Uterus (tissue), 4 donors: ENCODE measurements around the gene CLN5. TPM values are rescaled to one million over a fixed set of nuclear protein-coding genes. Genes with fewer than 3 reads are reported as not detected.
"Not testable (repeated sequence)": the region's sequence is repeated elsewhere in the genome, so short reads cannot be mapped to it uniquely, and the experiment has no call there.

Experiments used
- DNase-seq, 2 donors: peaks; one replicate each; pipeline ENCODE4 v3.0.0-alpha.2; 2019 to 2020
- H3K27ac ChIP-seq, 2 donors: fragments of 200-600 bp; sonication (generic); 1 replicate in 1 of 2; 2 replicates in 1 of 2; pipeline ENCODE4 v1.5.1; 2016 to 2018
- H3K27me3 ChIP-seq, 2 donors: fragments of 200-600 bp; sonication (generic); one replicate each; pipeline ENCODE4 v1.5.1; 2018 to 2019; ENCODE audit warnings: control low read depth in 1 of 2
- H3K36me3 ChIP-seq, 2 donors: fragments of 200-600 bp; sonication (generic); one replicate each; pipeline ENCODE4 v1.5.1; 2019; ENCODE audit warnings: control low read depth in 1 of 2
- H3K4me1 ChIP-seq, 2 donors: fragments of 200-600 bp; sonication (generic); one replicate each; pipeline ENCODE4 v1.5.1; 2018 to 2019; ENCODE audit warnings: control low read depth in 1 of 2
- H3K4me3 ChIP-seq, 2 donors: fragments of 200-600 bp; sonication (generic); 1 replicate in 1 of 2; 2 replicates in 1 of 2; pipeline ENCODE4 v1.5.1; 2018 to 2019; ENCODE audit warnings: mild to moderate bottlenecking in 1 of 2
- H3K9me3 ChIP-seq, 2 donors: fragments of 200-600 bp; sonication (generic); one replicate each; pipeline ENCODE4 v1.5.1; 2019; ENCODE audit warnings: control low read depth in 1 of 2
- POLR2A ChIP-seq, 2 donors: fragments of 450-650 bp; IDR thresholded peaks; one replicate each; pipeline ENCODE4 v1.6.1; 2016; ENCODE audit warnings: antibody characterized with exemption in 2 of 2, mild to moderate bottlenecking in 1 of 2, moderate library complexity in 1 of 2
- intact Hi-C: fragments of 100-400 bp; cut with DNase I; formaldehyde crosslinking; loops from one replicate; pipeline ENCODE4 v1.15.1; 2023; ENCODE audit warnings: low total_unique reads
- total RNA-seq, 4 donors: library from RNA; depleted of rRNA in 3 of 4; stranded (reverse); fragments of >200 nt in 3 of 4; gene quantifications; one replicate each; pipeline versions ENCODE4 v1.1.0 to v1.2.4, GENCODE V29; 2014 to 2023
- TF ChIP-seq, protein P1 (sequence below), 4 experiments: fragments of 200-600 bp in 2 of 4; fragments of 450-650 bp in 2 of 4; sonication (generic) in 2 of 4; IDR thresholded peaks; one replicate each; pipeline ENCODE4 v1.5.1; 2016 to 2019; ENCODE audit warnings: antibody characterized with exemption in 4 of 4, mild to moderate bottlenecking in 2 of 4, moderate library complexity in 1 of 4
- donor health status: DM: yes; HTN: yes; CAD: no.

Gene CLN5
- total RNA-seq, 4 donors from 2014 or later = 18.2 to 49.8 (median 39.5) TPM

DNA sequence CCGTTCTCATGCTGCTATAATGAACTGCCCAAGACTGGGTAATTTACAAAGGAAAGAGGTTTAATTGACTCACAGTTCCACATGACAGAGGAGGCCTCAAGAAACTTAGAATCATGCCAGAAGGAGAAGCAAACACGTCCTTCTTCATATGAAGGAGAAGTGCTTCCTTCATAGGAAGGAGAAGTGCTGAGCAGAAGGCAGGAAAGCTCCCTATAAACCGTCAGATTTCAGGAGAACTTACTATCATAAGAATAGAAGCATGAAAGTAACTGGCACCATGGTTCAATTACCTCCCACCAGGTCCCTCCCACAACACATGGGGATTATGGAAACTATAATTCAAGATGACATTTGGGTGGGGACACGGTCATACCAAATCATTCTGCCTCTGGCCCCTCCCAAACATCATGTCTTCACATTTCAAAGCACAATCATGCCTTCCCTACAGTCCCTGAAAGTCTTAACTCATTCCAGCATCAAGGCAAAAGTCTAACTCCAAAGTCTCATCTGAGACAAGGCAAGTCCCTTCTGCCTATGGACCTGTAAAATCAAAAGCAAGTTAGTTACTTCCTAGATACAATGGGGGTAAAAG is 32.9 kb upstream of the CLN5 start:
- Histone ChIP-seq H3K4me3 (no peak overlapping the region), H3K36me3 (no peaks in the 10 kb centered on the region), H3K27me3 (no peaks in the 10 kb centered on the region), H3K9me3 (peaks cover 0 to 3% of the 10 kb centered on the region in 2 donors), H3K27ac (no peak overlapping the region), H3K4me1 (no peaks in the 10 kb centered on the region)
- no peak for DNase-seq
- intact Hi-C loops = no loop called here
- TF ChIP-seq, protein P1, sequence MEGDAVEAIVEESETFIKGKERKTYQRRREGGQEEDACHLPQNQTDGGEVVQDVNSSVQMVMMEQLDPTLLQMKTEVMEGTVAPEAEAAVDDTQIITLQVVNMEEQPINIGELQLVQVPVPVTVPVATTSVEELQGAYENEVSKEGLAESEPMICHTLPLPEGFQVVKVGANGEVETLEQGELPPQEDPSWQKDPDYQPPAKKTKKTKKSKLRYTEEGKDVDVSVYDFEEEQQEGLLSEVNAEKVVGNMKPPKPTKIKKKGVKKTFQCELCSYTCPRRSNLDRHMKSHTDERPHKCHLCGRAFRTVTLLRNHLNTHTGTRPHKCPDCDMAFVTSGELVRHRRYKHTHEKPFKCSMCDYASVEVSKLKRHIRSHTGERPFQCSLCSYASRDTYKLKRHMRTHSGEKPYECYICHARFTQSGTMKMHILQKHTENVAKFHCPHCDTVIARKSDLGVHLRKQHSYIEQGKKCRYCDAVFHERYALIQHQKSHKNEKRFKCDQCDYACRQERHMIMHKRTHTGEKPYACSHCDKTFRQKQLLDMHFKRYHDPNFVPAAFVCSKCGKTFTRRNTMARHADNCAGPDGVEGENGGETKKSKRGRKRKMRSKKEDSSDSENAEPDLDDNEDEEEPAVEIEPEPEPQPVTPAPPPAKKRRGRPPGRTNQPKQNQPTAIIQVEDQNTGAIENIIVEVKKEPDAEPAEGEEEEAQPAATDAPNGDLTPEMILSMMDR (IDR thresholded peaks at IDR 0.05) = no peak
- TF ChIP-seq POLR2A (IDR thresholded peaks at IDR 0.05) = no peak

DNA sequence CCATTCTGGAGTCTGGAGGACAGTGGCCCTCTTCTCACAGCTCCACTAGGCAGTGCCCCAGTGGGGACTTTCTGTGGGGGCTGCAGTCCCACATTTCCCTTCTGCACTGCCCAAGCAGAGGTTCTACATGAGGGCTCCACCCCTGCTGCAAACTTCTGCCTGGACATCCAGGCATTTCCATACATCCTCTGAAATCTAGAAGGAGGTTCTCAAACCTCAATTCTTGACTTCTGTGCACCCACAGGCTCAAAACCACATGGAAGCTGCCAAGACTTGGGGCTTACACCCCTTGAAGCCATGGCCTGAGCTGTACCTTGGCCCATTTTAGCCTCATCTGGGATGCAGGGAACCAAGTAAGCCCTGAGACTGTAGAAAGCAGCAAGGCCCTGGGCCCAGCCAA is 32.1 kb upstream of the CLN5 start:
- DNase-seq, H3K27me3 ChIP-seq, H3K27ac ChIP-seq, H3K4me1 ChIP-seq, H3K4me3 ChIP-seq, H3K9me3 ChIP-seq, intact Hi-C loops, H3K36me3 ChIP-seq: not testable (repeated sequence)

DNA sequence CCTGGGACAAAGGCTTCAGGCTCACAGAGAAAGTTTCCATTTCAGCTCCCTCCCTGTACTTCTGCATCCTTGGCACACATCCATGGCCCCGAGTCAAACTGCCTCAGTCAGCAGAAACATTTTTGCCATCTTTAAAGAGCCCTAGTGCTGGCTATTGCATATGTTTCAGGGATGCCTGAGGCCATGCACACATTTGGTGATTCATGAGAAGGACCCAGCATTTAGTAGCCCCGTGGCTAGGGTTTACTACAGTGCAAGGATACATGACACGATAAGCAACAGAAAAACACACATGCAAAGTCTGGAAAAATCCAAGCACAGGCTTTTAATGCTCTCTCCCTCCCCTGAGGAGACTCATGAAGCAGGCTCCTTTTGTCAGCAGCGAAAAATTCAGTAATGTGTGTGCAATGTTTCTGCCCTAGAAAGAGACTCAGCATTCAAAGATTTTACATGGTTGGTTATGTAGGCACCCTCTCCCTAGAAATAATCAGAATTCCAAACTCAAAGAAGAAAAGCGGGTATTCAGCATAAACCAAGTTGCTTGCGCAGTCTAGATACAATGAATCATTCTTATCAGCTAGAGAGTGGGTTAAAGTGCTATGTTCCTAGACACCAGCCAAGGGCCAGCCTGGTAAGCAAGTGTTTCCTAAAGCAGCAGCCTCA is 26.0 kb upstream of the CLN5 start:
- TF ChIP-seq, protein P1 (IDR thresholded peaks at IDR 0.05) = no peak
- no peak for TF ChIP-seq POLR2A (IDR thresholded peaks at IDR 0.05)
- Histone ChIP-seq H3K9me3 (peaks cover 0 to 3% of the 10 kb centered on the region in 2 donors), H3K4me3 (no peak overlapping the region), H3K36me3 (no peaks in the 10 kb centered on the region), H3K4me1 (peaks cover 0 to 4% of the 10 kb centered on the region in 2 donors), H3K27ac (no peak overlapping the region), H3K27me3 (no peaks in the 10 kb centered on the region)
- intact Hi-C loops = no loop called here
- DNase-seq = peak; percentile 26 to 33

DNA sequence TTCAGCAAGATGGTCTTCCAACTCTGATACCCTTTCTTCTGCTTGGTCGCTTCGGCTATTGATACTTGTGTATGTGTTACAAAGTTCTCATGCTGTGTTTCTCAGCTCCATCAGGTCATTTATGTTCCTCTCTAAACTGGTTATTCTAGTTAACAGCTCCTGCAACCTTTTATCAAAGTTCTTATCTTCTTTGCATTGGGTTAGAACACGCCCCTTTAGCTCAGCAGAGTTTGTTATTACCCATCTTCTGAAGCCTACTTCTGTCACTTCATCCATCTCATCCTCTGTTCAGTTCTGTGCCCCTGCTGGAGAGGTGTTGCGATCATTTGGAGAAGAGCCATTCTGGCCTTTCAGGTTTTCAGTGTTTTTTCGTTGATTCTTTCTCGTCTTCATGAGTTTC is 24.9 kb upstream of the CLN5 start:
- H3K9me3 ChIP-seq = peaks cover 0 to 3% of the 10 kb centered on the region in 2 donors
- intact Hi-C loops = no loop called here
- TF ChIP-seq POLR2A (IDR thresholded peaks at IDR 0.05) = no peak
- TF ChIP-seq, protein P1 (IDR thresholded peaks at IDR 0.05) = no peak
- H3K27ac ChIP-seq = no peak overlapping the region
- H3K27me3 ChIP-seq = no peaks in the 10 kb centered on the region
- no peak for DNase-seq
- no peaks in the 10 kb centered on the region for H3K36me3 ChIP-seq
- no peak overlapping the region for H3K4me3 ChIP-seq
- peaks cover 0 to 4% of the 10 kb centered on the region in 2 donors for H3K4me1 ChIP-seq

DNA sequence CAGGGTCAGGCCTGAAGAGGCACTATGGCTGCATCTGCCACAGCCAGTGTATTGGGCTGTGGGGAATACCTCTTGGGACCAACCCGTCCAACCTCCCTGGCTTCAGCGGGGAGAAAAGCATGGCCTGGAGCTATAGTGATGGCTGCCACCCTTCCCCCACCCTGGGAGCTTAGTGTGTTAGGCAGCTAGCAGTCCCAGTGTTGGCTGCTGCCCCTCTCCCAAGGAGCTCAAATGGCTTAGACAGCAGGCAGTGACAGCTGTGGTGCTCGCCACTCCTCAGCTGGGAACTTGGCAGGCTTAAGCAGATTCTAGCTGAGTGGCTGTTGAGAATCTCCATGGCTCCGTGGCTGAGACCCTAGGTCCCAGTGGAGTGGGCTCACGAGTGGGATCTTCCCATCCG is 23.8 kb upstream of the CLN5 start:
- Histone ChIP-seq H3K4me3 (no peak overlapping the region), H3K27ac (no peak overlapping the region), H3K36me3 (no peaks in the 10 kb centered on the region), H3K9me3 (no peaks in the 10 kb centered on the region), H3K27me3 (no peaks in the 10 kb centered on the region), H3K4me1 (peaks cover 0 to 4% of the 10 kb centered on the region in 2 donors)
- DNase-seq = no peak
- intact Hi-C loops = no loop called here
- TF ChIP-seq, protein P1 (IDR thresholded peaks at IDR 0.05) = no peak
- no peak for TF ChIP-seq POLR2A (IDR thresholded peaks at IDR 0.05)
